ENCODE results near the gene KCNN1. TPM values are rescaled to one million over a fixed set of nuclear protein-coding genes. Genes with fewer than 3 reads are reported as not detected.
"Not testable (repeated sequence)": the region's sequence is repeated elsewhere in the genome, so short reads cannot be mapped to it uniquely, and the experiment has no call there.

The KCNN1 gene
- total RNA-seq, 1 experiment from 2014 or later, result not detected

- DNase-seq (ENCODE audit: low read depth), result no peak
- in situ Hi-C loops (cut with HindIII; ENCODE audit: low pct_unique_long_range_greater_than_20kb, low sequenced_read_pairs), result no loop called here
Observed at GRCh38 chr19:17993076-17993813, 26.3 kb downstream of the KCNN1 start.

GRCh38 chr19:17996826-17997316 is 30.0 kb downstream of the KCNN1 start:
- in situ Hi-C loops (cut with HindIII; ENCODE audit: low pct_unique_long_range_greater_than_20kb, low sequenced_read_pairs), result no loop called here
- DNase-seq (ENCODE audit: low read depth), result peak; percentile 77

GRCh38 chr19:17997969-17998826 is 31.3 kb downstream of the KCNN1 start:
- in situ Hi-C loops (cut with HindIII; ENCODE audit: low pct_unique_long_range_greater_than_20kb, low sequenced_read_pairs), result no loop called here
- peak; percentile 92 for DNase-seq (ENCODE audit: low read depth)

GRCh38 chr19:17998827-17999150 is 31.9 kb downstream of the KCNN1 start:
- in situ Hi-C loops (cut with HindIII; ENCODE audit: low pct_unique_long_range_greater_than_20kb, low sequenced_read_pairs), result no loop called here
- DNase-seq (ENCODE audit: low read depth), result no peak

- in situ Hi-C loops (cut with HindIII; ENCODE audit: low pct_unique_long_range_greater_than_20kb, low sequenced_read_pairs), result no loop called here
- DNase-seq (ENCODE audit: low read depth), result peak; percentile 30
Observed at GRCh38 chr19:17999684-18000479, 33.0 kb downstream of the KCNN1 start.

- DNase-seq (ENCODE audit: low read depth), result peak; percentile 60
- in situ Hi-C loops (cut with HindIII; ENCODE audit: low pct_unique_long_range_greater_than_20kb, low sequenced_read_pairs), result no loop called here
Observed at GRCh38 chr19:18000480-18000914, 33.6 kb downstream of the KCNN1 start.

- in situ Hi-C loops (cut with HindIII; ENCODE audit: low pct_unique_long_range_greater_than_20kb, low sequenced_read_pairs), result no loop called here
- peak; percentile 98 for DNase-seq (ENCODE audit: low read depth)
Observed at GRCh38 chr19:18000915-18001776, 34.2 kb downstream of the KCNN1 start.

GRCh38 chr19:18001777-18002345 is 35.0 kb downstream of the KCNN1 start:
- in situ Hi-C loops (cut with HindIII; ENCODE audit: low pct_unique_long_range_greater_than_20kb, low sequenced_read_pairs), result no loop called here

GRCh38 chr19:18002347-18002850 is 35.5 kb downstream of the KCNN1 start:
- in situ Hi-C loops (cut with HindIII; ENCODE audit: low pct_unique_long_range_greater_than_20kb, low sequenced_read_pairs), result no loop called here
- no peak for DNase-seq (ENCODE audit: low read depth)

More at GRCh38 chr19:18001777-18002345, 35.0 kb downstream of the KCNN1 start:
- no peak for DNase-seq (ENCODE audit: low read depth)

GRCh38 chr19:18005750-18006149 is 38.8 kb downstream of the KCNN1 start:
- in situ Hi-C loops (cut with HindIII; ENCODE audit: low pct_unique_long_range_greater_than_20kb, low sequenced_read_pairs); DNase-seq (ENCODE audit: low read depth): not testable (repeated sequence)

GRCh38 chr19:18007044-18007916 is 40.4 kb downstream of the KCNN1 start:
- in situ Hi-C loops (cut with HindIII; ENCODE audit: low pct_unique_long_range_greater_than_20kb, low sequenced_read_pairs), result no loop called here
- DNase-seq (ENCODE audit: low read depth), result peak; percentile 78

GRCh38 chr19:18007917-18008673 is 41.2 kb downstream of the KCNN1 start, which contains the start of gene ARRDC2:
Gene ARRDC2, plus strand, starts transcription at chr19:18008170. Its CDS starts 141 bp downstream, at chr19:18008311.
- in situ Hi-C loops (cut with HindIII; ENCODE audit: low pct_unique_long_range_greater_than_20kb, low sequenced_read_pairs), result no loop called here
- peak; percentile 90 for DNase-seq (ENCODE audit: low read depth)

GRCh38 chr19:18008814-18009213 is 41.9 kb downstream of the KCNN1 start:
- no peak for DNase-seq (ENCODE audit: low read depth)
- in situ Hi-C loops (cut with HindIII; ENCODE audit: low pct_unique_long_range_greater_than_20kb, low sequenced_read_pairs), result no loop called here

GRCh38 chr19:18009412-18010066 is 42.6 kb downstream of the KCNN1 start:
- in situ Hi-C loops (cut with HindIII; ENCODE audit: low pct_unique_long_range_greater_than_20kb, low sequenced_read_pairs), result no loop called here
- DNase-seq (ENCODE audit: low read depth), result no peak

- no peak for DNase-seq (ENCODE audit: low read depth)
- in situ Hi-C loops (cut with HindIII; ENCODE audit: low pct_unique_long_range_greater_than_20kb, low sequenced_read_pairs), result no loop called here
Observed at GRCh38 chr19:18010149-18010548, 43.2 kb downstream of the KCNN1 start.
